Mammary epithelial cell (primary cell): Measurements from ENCODE around the gene GIT1.

Experiments
- CTCF ChIP-seq, 2 donors: IDR thresholded peaks in 1 of 2; conservative IDR thresholded peaks in 1 of 2; 2 replicates each; pipeline ENCODE4 v1.5.1; 2011 to 2012; ENCODE audit warnings: inconsistent platforms in 2 of 2, low read length in 2 of 2, mild to moderate bottlenecking in 2 of 2, control low read depth in 1 of 2, low read depth in 1 of 2; ENCODE audit not compliant: insufficient read depth in 1 of 2; ENCODE audit errors: extremely low read depth in 1 of 2
- EZH2 ChIP-seq: IDR thresholded peaks from 2 replicates; pipeline ENCODE4 v1.6.1; 2012; ENCODE audit warnings: low read length, inconsistent platforms, borderline replicate concordance

DNA sequence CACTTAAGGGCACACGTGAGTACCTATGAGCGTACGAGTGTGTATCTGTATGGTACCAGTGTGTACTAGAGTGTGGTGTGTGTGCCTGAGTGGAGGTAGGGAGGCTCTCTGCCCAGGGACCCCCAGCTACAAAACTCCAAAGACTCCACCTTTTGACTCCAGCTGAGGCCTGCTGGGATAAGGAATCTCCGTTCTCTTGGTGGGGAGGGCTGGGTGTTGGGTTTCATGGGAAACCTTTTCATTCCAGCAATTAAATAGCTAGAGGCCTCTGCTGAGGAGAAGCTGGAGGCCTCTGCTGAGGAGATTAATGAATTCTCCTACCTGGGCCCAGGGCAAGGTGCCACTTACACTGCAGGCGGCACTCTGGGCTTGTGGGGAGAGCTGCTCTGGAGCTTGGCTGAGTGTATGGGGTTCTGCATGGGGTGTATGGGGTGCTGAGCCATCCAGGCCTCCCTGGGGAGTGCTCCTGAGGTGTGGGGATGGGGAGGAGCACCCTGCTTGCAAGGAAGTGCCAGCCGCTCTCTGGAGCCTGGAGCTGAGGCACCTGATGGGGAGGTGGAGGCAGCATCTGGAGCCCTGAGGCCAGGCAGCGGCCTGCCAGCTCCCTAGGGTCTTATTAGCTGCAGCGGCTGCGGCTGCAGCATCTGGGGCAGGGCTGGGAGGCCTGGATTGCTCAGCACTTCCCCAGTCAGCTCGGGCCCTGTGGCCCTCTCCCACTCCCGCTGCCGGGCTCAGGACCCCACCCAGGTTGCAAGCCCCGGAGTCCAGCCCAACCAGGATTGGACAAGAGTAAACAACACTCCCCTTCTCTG lies 8.1 kb upstream of the GIT1 start:
- TF ChIP-seq CTCF (conservative IDR thresholded peaks at IDR 0.05 in 1 of 2, IDR thresholded peaks at IDR 0.05 in 1 of 2; ENCODE audit: extremely low read depth in 1 of 2, insufficient read depth in 1 of 2, low read depth in 1 of 2, low read length in 2 of 2) (no peak), EZH2 (no peak)
